Activated T-helper 1 cell treated with anti-CD3 and anti-CD28 coated beads, Interleukin-12 subunit alpha, Interleukin-12 subunit beta, Interleukin-2, Interleukin-4 antibody, amounts not matched to agents 30 ng/mL and 10 ng/mL and 1 ng/mL, durations not matched to agents 14 hours and 24 hours and 36 hours (primary cell): ENCODE data around the gene HNRNPR. TPM values are rescaled to one million over a fixed set of nuclear protein-coding genes. Genes with fewer than 3 reads are reported as not detected.
A peak's percentile ranks its signal among the peaks of the same experiment; 100 is the strongest.
"Not testable (repeated sequence)": the region's sequence is repeated elsewhere in the genome, so short reads cannot be mapped to it uniquely, and the experiment has no call there.

Experiments used
- DNase-seq: peaks from one replicate; pipeline ENCODE4 v3.0.0; 2021; ENCODE audit warnings: low spot score
- H3K27ac Mint-ChIP-seq: one replicate; pipeline ENCODE4 v1.8.0; 2021; ENCODE audit warnings: mild to moderate bottlenecking, mixed read lengths
- H3K27me3 Mint-ChIP-seq: one replicate; pipeline ENCODE4 v1.8.0; 2022; ENCODE audit warnings: mild to moderate bottlenecking, moderate library complexity, mixed read lengths; ENCODE audit not compliant: insufficient read depth
- H3K36me3 Mint-ChIP-seq: one replicate; pipeline ENCODE4 v1.8.0; 2021; ENCODE audit warnings: low read depth, mixed read lengths
- H3K4me1 Mint-ChIP-seq: one replicate; pipeline ENCODE4 v1.8.0; 2021; ENCODE audit warnings: low read depth, mixed read lengths
- H3K4me3 Mint-ChIP-seq: one replicate; pipeline ENCODE4 v1.8.0; 2021; ENCODE audit warnings: mild to moderate bottlenecking, moderate library complexity, mixed read lengths
- H3K9me3 Mint-ChIP-seq: one replicate; pipeline ENCODE4 v1.8.0; 2021; ENCODE audit warnings: mixed read lengths
- intact Hi-C: fragments of 100-400 bp; cut with micrococcal nuclease; formaldehyde crosslinking; loops from one replicate; pipeline ENCODE4 v1.15.1; 2024
- total RNA-seq: library from RNA; stranded (reverse); gene quantifications from 2 replicates; pipeline ENCODE4 v1.2.3, GENCODE V29; 2022

HNRNPR gene
- total RNA-seq, 1 donor from 2014 or later = 241 TPM

DNA sequence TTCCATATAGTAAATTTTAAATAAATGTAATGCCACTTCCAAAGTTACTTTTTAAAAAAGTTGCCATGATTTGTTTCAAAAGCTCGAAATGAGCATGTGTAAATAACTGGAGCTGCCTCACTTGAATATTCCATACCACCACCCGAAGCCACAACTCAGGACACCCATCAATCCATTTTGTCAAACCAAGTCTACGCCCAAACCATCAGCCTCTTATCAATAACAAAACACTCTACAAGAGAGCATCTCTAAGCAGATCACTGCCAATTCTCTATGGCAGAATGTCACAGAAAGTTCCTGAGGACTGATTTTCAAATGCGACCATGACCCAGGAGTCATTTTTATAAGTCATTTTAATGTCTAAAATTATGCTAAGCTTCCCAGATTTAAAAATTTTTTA is 4.5 kb downstream of the HNRNPR start:
- Mint-ChIP-seq H3K4me3 (peak overlapping the region; percentile 16), H3K27me3 (no peaks in the 10 kb centered on the region), H3K27ac (peak overlapping the region; percentile 25), H3K4me1 (peaks cover 62% of the 10 kb centered on the region), H3K36me3 (peaks cover 41% of the 10 kb centered on the region), H3K9me3 (no peaks in the 10 kb centered on the region)
- intact Hi-C loops = loop anchor here (5.0 to 10.0 kb wide), 3 partner anchors 405 to 1997 kb away; partner anchors contain the start of genes ELOA and PITHD1
- no peak for DNase-seq

- Mint-ChIP-seq H3K36me3 (peaks cover 50% of the 10 kb centered on the region), H3K9me3 (no peaks in the 10 kb centered on the region), H3K27ac (no peak overlapping the region), H3K4me1 (peaks cover 55% of the 10 kb centered on the region), H3K27me3 (no peaks in the 10 kb centered on the region), H3K4me3 (no peak overlapping the region)
- intact Hi-C loops = no loop called here
- no peak for DNase-seq
These were observed 6.2 kb downstream of the HNRNPR start for GRCh38 chr1:23337869-23338268.

DNA sequence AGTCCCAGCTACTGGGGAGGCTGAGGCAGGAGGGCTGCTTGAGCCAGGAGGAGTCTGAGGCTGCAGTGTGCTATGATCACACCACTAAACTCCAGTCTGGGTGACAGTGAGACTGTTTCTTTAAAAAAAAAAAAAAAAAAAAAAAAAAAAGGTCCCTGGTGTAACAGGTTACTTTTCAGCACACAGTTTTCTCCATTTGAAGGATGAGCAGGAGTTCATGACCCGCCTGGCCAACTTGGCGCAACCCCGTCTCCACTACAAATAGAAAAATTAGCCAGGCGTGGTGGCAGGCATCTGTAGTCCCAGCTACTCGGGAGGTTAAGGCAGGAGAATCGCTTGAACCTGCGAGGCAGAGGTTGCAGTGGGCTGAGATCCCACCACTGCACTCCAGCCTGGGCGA is 12.4 kb downstream of the HNRNPR start:
- Mint-ChIP-seq H3K4me3 (no peak overlapping the region), H3K36me3 (peaks cover 51% of the 10 kb centered on the region), H3K27ac (peak overlapping the region; percentile 34), H3K9me3 (no peaks in the 10 kb centered on the region), H3K27me3 (no peaks in the 10 kb centered on the region), H3K4me1 (peaks cover 21% of the 10 kb centered on the region)
- intact Hi-C loops = loop anchor here (5.0 kb wide), 1 partner anchor 36 kb away; the partner anchor contains the start of gene ZNF436
- DNase-seq = no peak

DNA sequence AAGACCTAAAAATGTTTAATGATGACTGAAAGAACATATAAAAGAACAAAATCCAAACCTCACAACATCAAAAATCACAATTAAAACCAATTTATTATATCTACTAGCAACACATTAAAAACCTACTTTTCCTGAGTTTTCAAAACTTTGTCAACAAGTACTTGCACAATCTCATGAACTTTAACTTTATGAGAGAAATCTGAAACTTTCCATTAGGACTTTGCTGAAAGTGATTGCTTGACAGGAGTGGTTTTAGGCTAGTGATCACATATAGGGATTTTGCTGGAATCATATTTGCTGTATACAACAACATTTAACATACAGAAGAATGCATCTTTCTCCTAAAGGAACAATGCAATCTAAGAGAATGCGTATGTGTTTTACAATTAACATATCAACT is 13.2 kb downstream of the HNRNPR start:
- no peaks in the 10 kb centered on the region for H3K27me3 Mint-ChIP-seq
- no peak for DNase-seq
- intact Hi-C loops = loop anchor here (5.0 kb wide), 1 partner anchor 36 kb away; the partner anchor contains the start of gene ZNF436
- no peak overlapping the region for H3K4me3 Mint-ChIP-seq
- H3K9me3 Mint-ChIP-seq = no peaks in the 10 kb centered on the region
- peaks cover 54% of the 10 kb centered on the region for H3K36me3 Mint-ChIP-seq
- no peak overlapping the region for H3K27ac Mint-ChIP-seq
- peaks cover 26% of the 10 kb centered on the region for H3K4me1 Mint-ChIP-seq

DNA sequence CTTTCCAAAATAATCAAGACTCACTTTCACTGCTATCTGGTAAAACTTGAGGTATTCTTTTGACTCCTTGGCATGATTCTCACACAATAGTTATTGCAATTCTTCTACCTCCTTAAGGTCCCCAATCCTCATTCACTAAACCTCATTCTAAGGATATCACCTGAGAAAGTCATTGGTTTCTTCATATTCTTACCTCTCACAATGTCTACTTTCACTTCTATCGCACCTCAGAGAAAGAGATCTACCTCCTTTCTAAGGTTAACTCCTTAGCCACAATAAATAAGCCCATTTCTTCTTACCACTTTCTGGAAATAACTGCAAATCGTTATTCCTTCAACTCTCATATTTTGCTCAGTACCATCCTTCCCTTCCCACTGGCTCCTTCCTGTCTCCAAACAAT is 18.7 kb downstream of the HNRNPR start:
- Mint-ChIP-seq H3K27me3 (no peaks in the 10 kb centered on the region), H3K27ac (no peak overlapping the region), H3K4me1 (peaks cover 30% of the 10 kb centered on the region), H3K36me3 (peaks cover 48% of the 10 kb centered on the region), H3K4me3 (no peak overlapping the region), H3K9me3 (no peaks in the 10 kb centered on the region)
- intact Hi-C loops = no loop called here
- no peak for DNase-seq

DNA sequence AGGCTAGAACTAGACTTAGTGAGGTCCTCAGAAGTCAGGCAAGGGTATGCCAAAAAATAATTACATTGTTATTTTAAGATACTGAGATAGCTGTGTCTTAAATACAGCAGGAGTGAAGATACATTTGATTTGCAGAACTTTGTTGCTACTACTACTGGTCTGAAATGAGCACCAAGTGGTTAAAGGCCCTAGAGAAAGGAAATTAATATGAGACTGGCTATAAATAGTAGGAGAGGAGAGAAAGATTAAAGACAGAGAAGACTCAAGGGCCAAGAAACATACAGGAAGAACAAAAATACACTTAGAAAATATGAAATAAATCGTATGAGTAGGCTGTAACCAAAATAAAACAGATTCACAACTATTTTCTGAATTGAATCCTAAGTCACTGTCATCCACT is 21.3 kb downstream of the HNRNPR start:
- DNase-seq = no peak
- Mint-ChIP-seq H3K27ac (no peak overlapping the region), H3K36me3 (peaks cover 53% of the 10 kb centered on the region), H3K4me1 (peaks cover 20% of the 10 kb centered on the region), H3K9me3 (no peaks in the 10 kb centered on the region), H3K4me3 (no peak overlapping the region), H3K27me3 (no peaks in the 10 kb centered on the region)
- intact Hi-C loops = no loop called here

DNA sequence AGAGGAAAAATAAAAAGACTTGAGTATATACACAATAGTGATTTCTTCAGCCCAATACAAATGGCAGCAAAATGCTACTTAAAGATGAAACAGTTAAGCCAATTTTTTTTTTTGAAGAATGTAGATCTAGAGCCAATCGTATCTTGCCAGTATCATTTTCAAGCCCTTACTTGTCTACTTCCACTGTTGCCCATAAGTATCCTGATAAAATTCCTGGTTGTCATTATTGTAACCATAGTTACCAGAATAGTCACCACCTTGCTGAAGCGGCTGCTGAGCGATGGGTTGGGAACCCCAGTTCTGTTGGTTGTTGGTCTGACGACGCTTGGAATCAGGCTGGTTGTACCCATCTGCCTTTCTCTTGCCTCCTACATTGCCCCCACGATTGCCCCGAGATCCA is 33.8 kb downstream of the HNRNPR start:
- Mint-ChIP-seq H3K36me3 (peaks cover 42% of the 10 kb centered on the region), H3K4me1 (peaks cover 17% of the 10 kb centered on the region)
- H3K27ac Mint-ChIP-seq, intact Hi-C loops, DNase-seq, H3K4me3 Mint-ChIP-seq, H3K27me3 Mint-ChIP-seq, H3K9me3 Mint-ChIP-seq: not testable (repeated sequence)

GRCh38 chr1:23304140-23304620 is 39.9 kb downstream of the HNRNPR start:
- H3K4me1 Mint-ChIP-seq = peaks cover 5% of the 10 kb centered on the region
- intact Hi-C loops = no loop called here
- no peaks in the 10 kb centered on the region for H3K9me3 Mint-ChIP-seq
- DNase-seq = no peak
- H3K36me3 Mint-ChIP-seq = peaks cover 29% of the 10 kb centered on the region
- no peak overlapping the region for H3K4me3 Mint-ChIP-seq
- H3K27ac Mint-ChIP-seq = no peak overlapping the region
- H3K27me3 Mint-ChIP-seq = no peaks in the 10 kb centered on the region

- peaks cover 5% of the 10 kb centered on the region for H3K4me1 Mint-ChIP-seq
- H3K4me3 Mint-ChIP-seq = no peak overlapping the region
- H3K9me3 Mint-ChIP-seq = no peaks in the 10 kb centered on the region
- H3K27me3 Mint-ChIP-seq = no peaks in the 10 kb centered on the region
- intact Hi-C loops = no loop called here
- DNase-seq = no peak
- peaks cover 29% of the 10 kb centered on the region for H3K36me3 Mint-ChIP-seq
- H3K27ac Mint-ChIP-seq = no peak overlapping the region
These were observed 40.6 kb downstream of the HNRNPR start for GRCh38 chr1:23303524-23303923.

- no peaks in the 10 kb centered on the region for H3K27me3 Mint-ChIP-seq
- H3K36me3 Mint-ChIP-seq = peaks cover 26% of the 10 kb centered on the region
- H3K27ac Mint-ChIP-seq = no peak overlapping the region
- no peak overlapping the region for H3K4me3 Mint-ChIP-seq
- H3K4me1 Mint-ChIP-seq = no peaks in the 10 kb centered on the region
- intact Hi-C loops = no loop called here
- DNase-seq = no peak
- H3K9me3 Mint-ChIP-seq = no peaks in the 10 kb centered on the region
These were observed 47.2 kb downstream of the HNRNPR start for GRCh38 chr1:23296931-23297330.

- H3K4me1 Mint-ChIP-seq = no peaks in the 10 kb centered on the region
- DNase-seq = no peak
- intact Hi-C loops = no loop called here
- H3K4me3 Mint-ChIP-seq = no peak overlapping the region
- peaks cover 22% of the 10 kb centered on the region for H3K36me3 Mint-ChIP-seq
- no peaks in the 10 kb centered on the region for H3K9me3 Mint-ChIP-seq
- H3K27me3 Mint-ChIP-seq = no peaks in the 10 kb centered on the region
- no peak overlapping the region for H3K27ac Mint-ChIP-seq
These were observed 52.4 kb downstream of the HNRNPR start for GRCh38 chr1:23291706-23292105.

DNA sequence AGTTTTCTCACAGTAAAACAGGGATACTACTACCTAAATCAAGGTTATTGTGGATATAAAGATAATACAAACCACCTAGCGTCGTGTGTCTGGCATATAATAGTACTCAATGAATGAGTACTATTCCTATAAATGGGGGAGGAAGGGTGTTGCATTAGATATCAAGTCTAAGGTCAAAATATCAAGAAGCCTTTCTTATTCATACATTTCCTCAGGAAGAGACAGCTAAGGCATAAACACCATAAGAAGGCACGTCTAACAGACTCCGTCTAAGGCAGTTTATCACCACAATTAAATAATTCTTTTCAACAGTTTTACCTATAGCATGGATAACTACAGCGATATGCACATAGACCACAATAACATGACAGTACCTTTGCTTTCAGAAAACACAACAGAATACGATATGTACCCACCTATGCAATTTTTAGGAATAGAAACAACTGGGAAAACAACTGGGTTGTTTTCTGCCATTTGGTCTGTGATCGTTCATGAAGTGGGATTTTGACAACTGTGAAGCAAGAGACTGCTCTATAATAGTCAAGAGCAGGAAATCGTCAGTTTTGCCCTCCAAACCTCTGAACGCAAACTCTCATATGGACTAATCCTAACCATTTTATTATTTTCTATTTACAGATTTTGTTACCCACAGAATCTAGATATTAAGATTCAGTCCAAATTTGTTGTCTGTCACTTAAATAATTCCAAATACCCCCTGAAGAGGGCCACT is 53.1 kb downstream of the HNRNPR start:
- intact Hi-C loops = no loop called here
- H3K9me3 Mint-ChIP-seq = no peaks in the 10 kb centered on the region
- H3K36me3 Mint-ChIP-seq = peaks cover 23% of the 10 kb centered on the region

GRCh38 chr1:23288671-23289070 is 55.4 kb downstream of the HNRNPR start:
- Mint-ChIP-seq H3K4me1 (no peaks in the 10 kb centered on the region), H3K27me3 (no peaks in the 10 kb centered on the region), H3K4me3 (no peak overlapping the region), H3K9me3 (no peaks in the 10 kb centered on the region), H3K27ac (no peak overlapping the region), H3K36me3 (peaks cover 25% of the 10 kb centered on the region)
- intact Hi-C loops = no loop called here
- no peak for DNase-seq

More for the DNA sequence above, 53.1 kb downstream of the HNRNPR start:
- Mint-ChIP-seq H3K27ac (no peak overlapping the region), H3K4me1 (no peaks in the 10 kb centered on the region), H3K27me3 (no peaks in the 10 kb centered on the region), H3K4me3 (no peak overlapping the region)
- DNase-seq = no peak
